ENCODE measurements around the gene LOXL1.
A peak's percentile ranks its signal among the peaks of the same experiment; 100 is the strongest.

Gene LOXL1

GRCh38 chr15:73941044-73941443, 14.8 kb downstream of the LOXL1 start:
- DNase-seq: no peak

GRCh38 chr15:73941449-73941848, 15.2 kb downstream of the LOXL1 start:
- no peak for DNase-seq

GRCh38 chr15:73941871-73942635, 15.8 kb downstream of the LOXL1 start:
- no peak for DNase-seq

GRCh38 chr15:73942751-73943270, 16.5 kb downstream of the LOXL1 start:
- no peak for DNase-seq

- no peak for DNase-seq
Measured at GRCh38 chr15:73944161-73945129, 18.2 kb downstream of the LOXL1 start.

GRCh38 chr15:73945130-73945508, 18.9 kb downstream of the LOXL1 start:
- no peak for DNase-seq

GRCh38 chr15:73946046-73946721, 19.9 kb downstream of the LOXL1 start:
- DNase-seq: no peak

GRCh38 chr15:73946795-73947370, 20.6 kb downstream of the LOXL1 start:
- no peak for DNase-seq

GRCh38 chr15:73947651-73948050, 21.4 kb downstream of the LOXL1 start:
- DNase-seq: no peak

- DNase-seq: no peak
Measured at GRCh38 chr15:73948396-73948795, 22.1 kb downstream of the LOXL1 start.

GRCh38 chr15:73948982-73949381, 22.7 kb downstream of the LOXL1 start:
- no peak for DNase-seq

- no peak for DNase-seq
Measured at GRCh38 chr15:73949496-73949895, 23.2 kb downstream of the LOXL1 start.

GRCh38 chr15:73950479-73950830, 24.2 kb downstream of the LOXL1 start:
- no peak for DNase-seq

- peak; percentile 44 for DNase-seq
Measured at GRCh38 chr15:73950831-73951561, 24.7 kb downstream of the LOXL1 start.

- no peak for DNase-seq
Measured at GRCh38 chr15:73951601-73952000, 25.3 kb downstream of the LOXL1 start.

GRCh38 chr15:73952171-73952912, 26.1 kb downstream of the LOXL1 start:
- DNase-seq: no peak

- no peak for DNase-seq
Measured at GRCh38 chr15:73952913-73953750, 26.9 kb downstream of the LOXL1 start.

GRCh38 chr15:73954188-73955145, 28.2 kb downstream of the LOXL1 start:
- no peak for DNase-seq

GRCh38 chr15:73955326-73955725, 29.1 kb downstream of the LOXL1 start:
- no peak for DNase-seq

Measured in NCI-H1436 treated with DMSO at 0.1 percent for 48 hours (cell line).